Measurements from ENCODE around the gene STAT5B. TPM values are rescaled to one million over a fixed set of nuclear protein-coding genes. Genes with fewer than 3 reads are reported as not detected.

Gene STAT5B
- total and polyA plus RNA-seq, 2 experiments from 2014 or later, result 13.8 to 23.5 TPM

DNA sequence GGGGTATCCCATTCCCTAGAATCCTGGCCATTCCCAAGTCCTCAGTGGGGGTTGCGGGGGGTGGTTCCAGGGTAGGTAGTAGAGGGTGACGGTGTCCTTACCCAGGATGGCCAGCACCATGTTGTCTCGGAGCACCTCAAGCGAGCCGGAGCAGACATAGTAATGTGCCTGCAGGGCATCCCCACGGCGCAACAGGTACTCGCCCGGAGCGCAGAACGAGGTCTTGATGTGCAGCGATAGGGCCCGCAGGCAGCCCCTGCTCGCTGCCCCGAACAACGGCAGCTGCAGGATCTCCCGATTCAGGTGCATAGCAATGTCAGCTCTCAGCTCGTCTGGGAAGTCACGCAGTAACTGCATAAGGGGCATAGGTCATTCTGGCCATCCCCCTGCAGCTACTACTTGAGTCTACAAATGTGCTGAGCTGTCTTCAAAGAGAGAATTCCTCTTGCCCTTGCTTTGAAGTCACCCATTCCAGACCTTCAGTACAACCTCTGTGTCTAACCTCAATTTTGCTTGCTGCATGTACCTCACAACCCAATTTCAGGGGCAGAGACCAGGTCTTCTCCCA lies 109.9 kb downstream of the STAT5B start:
- Histone ChIP-seq H3K27me3 (replicated peaks; ENCODE audit: insufficient read depth) (no peaks in the 10 kb centered on the region), H3K36me3 (ENCODE audit: low read depth) (no peaks in the 10 kb centered on the region), H3K4me3 (no peak overlapping the region), H3K9me2 (ENCODE audit: insufficient read depth) (no peaks in the 10 kb centered on the region), H3K4me1 (ENCODE audit: insufficient read depth) (no peaks in the 10 kb centered on the region), H3K27ac (no peak overlapping the region), H3K4me2 (ENCODE audit: unreplicated experiment) (no peak overlapping the region), H3K9ac (no peak overlapping the region), H2AFZ (no peak overlapping the region), H3F3A (ENCODE audit: insufficient read depth) (no peaks in the 10 kb centered on the region), H3K9me3 (ENCODE audit: low read depth) (no peaks in the 10 kb centered on the region), H3K79me2 (ENCODE audit: insufficient read depth) (no peaks in the 10 kb centered on the region), H4K20me1 (ENCODE audit: insufficient read depth) (no peaks in the 10 kb centered on the region)
- 86 to 90% methylated on average over 19 of the region's 19 CpGs for WGBS, 2 experiments (ENCODE audit: low coverage in 1 of 2, low lambda C conversion rate in 2 of 2, missing lambda C conversion rate in 2 of 2)
- TF ChIP-seq EZH2phosphoT487 (IDR thresholded peaks at IDR 0.05; ENCODE audit: insufficient read depth, low read depth) (no peak), EZH2 (IDR thresholded peaks at IDR 0.05; ENCODE audit: insufficient read depth, poor library complexity, severe bottlenecking) (no peak)
- no peak for DNase-seq
- in situ Hi-C loops (cut with MboI), result no loop called here

DNA sequence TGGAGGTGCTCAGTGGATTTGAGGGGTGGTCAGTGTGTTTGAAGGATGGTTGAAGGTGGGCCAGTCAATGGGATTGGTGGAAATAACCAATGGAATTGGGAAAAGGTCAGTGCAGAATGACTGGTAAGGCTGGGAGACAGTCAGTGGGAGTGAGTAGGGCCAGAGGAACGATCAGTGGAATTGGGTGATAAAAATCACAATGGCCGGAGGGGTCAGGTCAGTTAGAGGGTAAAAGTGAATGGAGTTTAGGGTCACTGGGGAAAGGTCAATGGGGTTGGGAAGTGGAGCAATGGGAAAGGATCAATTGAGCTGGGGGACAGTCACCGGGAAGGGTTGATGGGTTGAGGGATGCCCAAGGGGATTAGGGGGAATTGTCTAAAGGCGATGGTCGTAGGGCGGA lies 110.4 kb downstream of the STAT5B start:
- H3K9ac ChIP-seq, result no peak overlapping the region
- no peak overlapping the region for H2AFZ ChIP-seq
- H3K36me3 ChIP-seq (ENCODE audit: low read depth), result no peaks in the 10 kb centered on the region
- no peaks in the 10 kb centered on the region for H3F3A ChIP-seq (ENCODE audit: insufficient read depth)
- no peak for DNase-seq
- in situ Hi-C loops (cut with MboI), result no loop called here
- H3K4me2 ChIP-seq (ENCODE audit: unreplicated experiment), result no peak overlapping the region
- H3K4me1 ChIP-seq (ENCODE audit: insufficient read depth), result no peaks in the 10 kb centered on the region
- no peaks in the 10 kb centered on the region for H3K9me2 ChIP-seq (ENCODE audit: insufficient read depth)
- H3K4me3 ChIP-seq, result no peak overlapping the region
- H4K20me1 ChIP-seq (ENCODE audit: insufficient read depth), result no peaks in the 10 kb centered on the region
- TF ChIP-seq EZH2phosphoT487 (IDR thresholded peaks at IDR 0.05; ENCODE audit: insufficient read depth, low read depth) (no peak), EZH2 (IDR thresholded peaks at IDR 0.05; ENCODE audit: insufficient read depth, poor library complexity, severe bottlenecking) (no peak)
- no peak overlapping the region for H3K27ac ChIP-seq
- H3K27me3 ChIP-seq (replicated peaks; ENCODE audit: insufficient read depth), result no peaks in the 10 kb centered on the region
- H3K79me2 ChIP-seq (ENCODE audit: insufficient read depth), result no peaks in the 10 kb centered on the region
- H3K9me3 ChIP-seq (ENCODE audit: low read depth), result no peaks in the 10 kb centered on the region
- WGBS, 2 experiments (ENCODE audit: low coverage in 1 of 2, low lambda C conversion rate in 2 of 2, missing lambda C conversion rate in 2 of 2), result 75 to 84% methylated on average over 5 to 6 of the region's 6 CpGs

DNA sequence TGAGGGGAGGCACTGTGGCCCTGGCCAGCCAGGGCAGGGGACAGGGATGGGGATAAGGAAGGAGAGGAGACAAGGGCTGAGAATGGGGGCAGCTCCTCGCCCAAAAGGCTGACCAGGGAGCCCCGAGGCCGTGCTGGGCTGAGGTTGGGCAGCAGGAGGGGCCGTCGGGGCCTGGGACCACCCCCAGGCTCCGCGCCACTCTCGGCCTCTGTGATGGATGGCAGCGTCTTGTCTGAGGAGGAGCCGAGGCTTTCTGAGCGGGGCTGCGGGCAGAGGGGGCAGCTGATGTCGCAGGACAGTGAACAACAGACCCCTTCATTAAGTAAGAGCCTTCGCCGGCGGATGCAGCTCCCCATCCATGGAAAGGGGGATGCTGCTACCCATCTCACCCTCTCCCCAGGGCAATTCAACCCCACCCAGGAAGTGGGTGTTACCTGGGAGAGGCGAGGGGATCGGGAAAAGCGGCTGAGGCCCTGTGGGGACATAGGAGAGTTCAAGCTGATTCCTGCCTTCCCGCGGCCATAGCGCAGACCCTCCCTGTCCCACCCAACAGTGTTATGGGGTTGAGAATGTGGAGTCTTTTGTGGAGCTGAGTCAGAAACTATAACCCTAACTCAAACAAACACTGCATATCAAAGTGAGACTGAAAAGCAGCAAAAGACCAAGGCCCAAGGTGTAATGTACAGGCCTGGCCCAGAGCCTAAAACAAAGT lies 112.3 kb downstream of the STAT5B start:
- no peaks in the 10 kb centered on the region for H3F3A ChIP-seq (ENCODE audit: insufficient read depth)
- H3K4me3 ChIP-seq, result no peak overlapping the region
- in situ Hi-C loops (cut with MboI), result no loop called here
- 44 to 46% methylated on average over 19 to 22 of the region's 22 CpGs for WGBS, 2 experiments (ENCODE audit: low coverage in 1 of 2, low lambda C conversion rate in 2 of 2, missing lambda C conversion rate in 2 of 2)
- no peak overlapping the region for H3K4me2 ChIP-seq (ENCODE audit: unreplicated experiment)
- H3K27me3 ChIP-seq (replicated peaks; ENCODE audit: insufficient read depth), result no peaks in the 10 kb centered on the region
- H3K79me2 ChIP-seq (ENCODE audit: insufficient read depth), result no peaks in the 10 kb centered on the region
- TF ChIP-seq EZH2phosphoT487 (IDR thresholded peaks at IDR 0.05; ENCODE audit: insufficient read depth, low read depth) (no peak), EZH2 (IDR thresholded peaks at IDR 0.05; ENCODE audit: insufficient read depth, poor library complexity, severe bottlenecking) (no peak)
- H3K4me1 ChIP-seq (ENCODE audit: insufficient read depth), result no peaks in the 10 kb centered on the region
- no peaks in the 10 kb centered on the region for H3K9me3 ChIP-seq (ENCODE audit: low read depth)
- no peak overlapping the region for H3K9ac ChIP-seq
- DNase-seq, result no peak
- no peak overlapping the region for H2AFZ ChIP-seq
- no peaks in the 10 kb centered on the region for H3K9me2 ChIP-seq (ENCODE audit: insufficient read depth)
- H3K27ac ChIP-seq, result no peak overlapping the region
- H4K20me1 ChIP-seq (ENCODE audit: insufficient read depth), result no peaks in the 10 kb centered on the region
- no peaks in the 10 kb centered on the region for H3K36me3 ChIP-seq (ENCODE audit: low read depth)

DNA sequence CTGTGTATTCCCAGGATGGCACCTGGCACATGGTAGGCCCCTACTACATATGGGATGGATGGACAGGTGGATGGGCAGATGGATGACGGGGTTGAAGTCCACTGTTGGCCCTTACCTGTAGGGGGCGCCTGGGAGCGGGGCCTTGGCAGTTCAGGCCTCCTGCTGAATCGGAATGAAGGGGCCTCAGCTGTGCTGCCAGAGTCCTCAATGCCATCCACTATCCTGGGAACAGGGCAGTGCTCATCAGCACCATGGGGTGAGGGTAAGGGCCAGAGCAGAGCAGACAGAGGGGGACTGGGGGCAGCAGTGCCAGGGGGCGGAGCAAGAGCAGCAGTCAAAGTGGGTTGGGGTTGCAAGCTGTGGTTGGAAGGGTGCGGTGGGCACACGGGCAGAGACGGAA lies 113.1 kb downstream of the STAT5B start:
- Histone ChIP-seq H3K4me3 (no peak overlapping the region), H3K9me2 (ENCODE audit: insufficient read depth) (no peaks in the 10 kb centered on the region), H3K4me2 (ENCODE audit: unreplicated experiment) (no peak overlapping the region), H3K9ac (no peak overlapping the region), H3K4me1 (ENCODE audit: insufficient read depth) (no peaks in the 10 kb centered on the region), H3F3A (ENCODE audit: insufficient read depth) (no peaks in the 10 kb centered on the region), H3K9me3 (ENCODE audit: low read depth) (no peaks in the 10 kb centered on the region), H4K20me1 (ENCODE audit: insufficient read depth) (no peaks in the 10 kb centered on the region), H3K27ac (no peak overlapping the region), H3K79me2 (ENCODE audit: insufficient read depth) (no peaks in the 10 kb centered on the region), H3K27me3 (replicated peaks; ENCODE audit: insufficient read depth) (no peaks in the 10 kb centered on the region), H3K36me3 (ENCODE audit: low read depth) (no peaks in the 10 kb centered on the region), H2AFZ (no peak overlapping the region)
- in situ Hi-C loops (cut with MboI), result no loop called here
- TF ChIP-seq EZH2 (IDR thresholded peaks at IDR 0.05; ENCODE audit: insufficient read depth, poor library complexity, severe bottlenecking) (no peak), EZH2phosphoT487 (IDR thresholded peaks at IDR 0.05; ENCODE audit: insufficient read depth, low read depth) (no peak)
- DNase-seq, result no peak
- 35 to 52% methylated on average over 4 to 8 of the region's 8 CpGs for WGBS, 2 experiments (ENCODE audit: low coverage in 1 of 2, low lambda C conversion rate in 2 of 2, missing lambda C conversion rate in 2 of 2)
